ENCODE data around the gene KHDRBS2.

DNA sequence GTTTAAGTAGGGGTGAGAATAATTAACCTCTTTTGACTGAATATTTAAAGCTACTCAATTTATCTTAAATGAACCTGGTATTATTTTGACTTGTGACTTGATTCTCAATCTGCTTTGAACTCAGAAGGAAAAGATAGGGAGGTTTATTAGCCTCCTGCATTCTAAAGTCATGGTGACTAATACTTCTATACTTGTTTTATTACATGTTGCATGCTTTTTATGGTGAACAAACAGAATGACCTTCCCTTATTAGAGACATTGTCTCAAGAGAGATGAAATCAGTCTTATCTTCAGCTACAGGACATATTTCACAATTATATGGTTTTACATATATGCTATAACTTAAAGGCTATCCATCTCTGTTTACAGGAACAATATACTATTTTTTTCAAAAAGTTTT is 336.9 kb downstream of the KHDRBS2 start:
- TF ChIP-seq, protein P1, sequence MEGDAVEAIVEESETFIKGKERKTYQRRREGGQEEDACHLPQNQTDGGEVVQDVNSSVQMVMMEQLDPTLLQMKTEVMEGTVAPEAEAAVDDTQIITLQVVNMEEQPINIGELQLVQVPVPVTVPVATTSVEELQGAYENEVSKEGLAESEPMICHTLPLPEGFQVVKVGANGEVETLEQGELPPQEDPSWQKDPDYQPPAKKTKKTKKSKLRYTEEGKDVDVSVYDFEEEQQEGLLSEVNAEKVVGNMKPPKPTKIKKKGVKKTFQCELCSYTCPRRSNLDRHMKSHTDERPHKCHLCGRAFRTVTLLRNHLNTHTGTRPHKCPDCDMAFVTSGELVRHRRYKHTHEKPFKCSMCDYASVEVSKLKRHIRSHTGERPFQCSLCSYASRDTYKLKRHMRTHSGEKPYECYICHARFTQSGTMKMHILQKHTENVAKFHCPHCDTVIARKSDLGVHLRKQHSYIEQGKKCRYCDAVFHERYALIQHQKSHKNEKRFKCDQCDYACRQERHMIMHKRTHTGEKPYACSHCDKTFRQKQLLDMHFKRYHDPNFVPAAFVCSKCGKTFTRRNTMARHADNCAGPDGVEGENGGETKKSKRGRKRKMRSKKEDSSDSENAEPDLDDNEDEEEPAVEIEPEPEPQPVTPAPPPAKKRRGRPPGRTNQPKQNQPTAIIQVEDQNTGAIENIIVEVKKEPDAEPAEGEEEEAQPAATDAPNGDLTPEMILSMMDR (IDR thresholded peaks at IDR 0.05) = no peak
- no peak for TF ChIP-seq POLR2A (IDR thresholded peaks at IDR 0.05)

Data from thyroid gland (tissue), 4 donors.